Subcutaneous abdominal adipose tissue (tissue), 5 donors: ENCODE data around the gene EFS.
"Not testable (repeated sequence)": the region's sequence is repeated elsewhere in the genome, so short reads cannot be mapped to it uniquely, and the experiment has no call there.

Experiments used
- H3K27ac ChIP-seq: one replicate; pipeline ENCODE4 v1.7.0; 2013; ENCODE audit warnings: low read depth, mild to moderate bottlenecking, inconsistent platforms, low read length, moderate library complexity
- H3K27me3 ChIP-seq, 5 donors: one replicate each; pipeline ENCODE4 v1.7.0; 2013; ENCODE audit warnings: low read length in 5 of 5, inconsistent platforms in 1 of 5; ENCODE audit not compliant: control insufficient read depth in 5 of 5, insufficient read depth in 4 of 5
- H3K36me3 ChIP-seq, 5 donors: one replicate each; pipeline ENCODE4 v1.7.0; 2013; ENCODE audit warnings: low read length in 5 of 5; ENCODE audit not compliant: control insufficient read depth in 5 of 5, insufficient read depth in 5 of 5
- H3K4me1 ChIP-seq, 5 donors: one replicate each; pipeline ENCODE4 v1.7.0; 2013; ENCODE audit warnings: low read length in 5 of 5, mild to moderate bottlenecking in 3 of 5, moderate library complexity in 1 of 5; ENCODE audit not compliant: control insufficient read depth in 5 of 5, insufficient read depth in 5 of 5
- H3K4me3 ChIP-seq, 5 donors: one replicate each; pipeline ENCODE4 v1.7.0; 2013; ENCODE audit warnings: low read length in 5 of 5, low read depth in 1 of 5
- H3K9ac ChIP-seq, 5 donors: one replicate each; pipeline ENCODE4 v1.7.0; 2013; ENCODE audit warnings: low read length in 5 of 5, mild to moderate bottlenecking in 4 of 5, moderate library complexity in 3 of 5
- H3K9me3 ChIP-seq, 5 donors: one replicate each; pipeline ENCODE4 v1.7.0; 2013; ENCODE audit warnings: low read length in 5 of 5; ENCODE audit not compliant: control insufficient read depth in 5 of 5
- donor health status: healthy.
- donor health status: healthy.
- donor health status: healthy.
- donor health status: healthy.
- donor health status: healthy.

Gene EFS

GRCh38 chr14:23345987-23346692, 18.8 kb downstream of the EFS start:
- H3K27ac ChIP-seq, result no peak overlapping the region
- peaks cover 0 to 7% (median 0%) of the 10 kb centered on the region in 5 donors for H3K27me3 ChIP-seq

GRCh38 chr14:23344481-23344880, 20.5 kb downstream of the EFS start:
- Histone ChIP-seq H3K36me3 (no peaks in the 10 kb centered on the region), H3K9ac (no peak overlapping the region), H3K27ac (no peak overlapping the region), H3K9me3 (no peaks in the 10 kb centered on the region), H3K4me3 (no peak overlapping the region), H3K4me1 (no peaks in the 10 kb centered on the region), H3K27me3 (peaks cover 0 to 3% (median 0%) of the 10 kb centered on the region in 5 donors)

More at GRCh38 chr14:23345987-23346692, 18.8 kb downstream of the EFS start:
- no peaks in the 10 kb centered on the region for H3K36me3 ChIP-seq
- H3K4me3 ChIP-seq, result no peak overlapping the region
- H3K4me1 ChIP-seq, result no peaks in the 10 kb centered on the region
- no peaks in the 10 kb centered on the region for H3K9me3 ChIP-seq
- no peak overlapping the region for H3K9ac ChIP-seq

- H3K27me3 ChIP-seq, result peaks cover 0 to 1% (median 0%) of the 10 kb centered on the region in 5 donors
- no peak overlapping the region for H3K9ac ChIP-seq
- no peak overlapping the region for H3K4me3 ChIP-seq
- no peaks in the 10 kb centered on the region for H3K9me3 ChIP-seq
- no peaks in the 10 kb centered on the region for H3K36me3 ChIP-seq
- no peaks in the 10 kb centered on the region for H3K4me1 ChIP-seq
- no peak overlapping the region for H3K27ac ChIP-seq
Measured at GRCh38 chr14:23339506-23340268, 25.3 kb downstream of the EFS start.

GRCh38 chr14:23335623-23336022, 29.3 kb downstream of the EFS start:
- Histone ChIP-seq H3K9ac (no peak overlapping the region), H3K27me3 (peaks cover 0 to 3% (median 0%) of the 10 kb centered on the region in 5 donors), H3K9me3 (no peaks in the 10 kb centered on the region), H3K36me3 (no peaks in the 10 kb centered on the region), H3K4me1 (no peaks in the 10 kb centered on the region), H3K4me3 (no peak overlapping the region), H3K27ac (no peak overlapping the region)

- no peak overlapping the region for H3K4me3 ChIP-seq
- H3K27me3 ChIP-seq, result no peaks in the 10 kb centered on the region
- no peaks in the 10 kb centered on the region for H3K9me3 ChIP-seq
- H3K36me3 ChIP-seq, result peaks cover 15 to 26% (median 21%) of the 10 kb centered on the region in 5 donors
- no peak overlapping the region for H3K9ac ChIP-seq
- H3K27ac ChIP-seq, result no peak overlapping the region
- H3K4me1 ChIP-seq, result peaks cover 0 to 6% (median 4%) of the 10 kb centered on the region in 5 donors
Measured at GRCh38 chr14:23327947-23328744, 36.8 kb downstream of the EFS start.

GRCh38 chr14:23326491-23327332, 38.3 kb downstream of the EFS start:
- Histone ChIP-seq H3K27ac (no peak overlapping the region), H3K27me3 (no peaks in the 10 kb centered on the region), H3K9me3 (no peaks in the 10 kb centered on the region), H3K4me3 (no peak overlapping the region), H3K4me1 (peaks cover 2 to 17% (median 16%) of the 10 kb centered on the region in 5 donors), H3K36me3 (peaks cover 15 to 29% (median 24%) of the 10 kb centered on the region in 5 donors), H3K9ac (no peak overlapping the region)

- not testable (repeated sequence) for H3K27ac ChIP-seq, H3K27me3 ChIP-seq, H3K9me3 ChIP-seq, H3K9ac ChIP-seq, H3K4me3 ChIP-seq
- peaks cover 2 to 18% (median 17%) of the 10 kb centered on the region in 5 donors for H3K4me1 ChIP-seq
- peaks cover 15 to 29% (median 24%) of the 10 kb centered on the region in 5 donors for H3K36me3 ChIP-seq
Measured at GRCh38 chr14:23325746-23326145, 39.2 kb downstream of the EFS start.

- peaks cover 0 to 2% (median 0%) of the 10 kb centered on the region in 5 donors for H3K27me3 ChIP-seq
Measured at GRCh38 chr14:23324993-23325392, 40.0 kb downstream of the EFS start.

GRCh38 chr14:23324455-23324846, 40.5 kb downstream of the EFS start:
- Histone ChIP-seq H3K9me3 (no peaks in the 10 kb centered on the region), H3K27me3 (peaks cover 0 to 2% (median 0%) of the 10 kb centered on the region in 5 donors), H3K36me3 (peaks cover 15 to 29% (median 24%) of the 10 kb centered on the region in 5 donors), H3K4me1 (peaks cover 2 to 25% (median 24%) of the 10 kb centered on the region in 5 donors), H3K4me3 (no peak overlapping the region), H3K9ac (no peak overlapping the region), H3K27ac (no peak overlapping the region)

More at GRCh38 chr14:23324993-23325392, 40.0 kb downstream of the EFS start:
- Histone ChIP-seq H3K27ac (no peak overlapping the region), H3K36me3 (peaks cover 15 to 29% (median 24%) of the 10 kb centered on the region in 5 donors), H3K4me1 (peaks cover 2 to 25% (median 23%) of the 10 kb centered on the region in 5 donors), H3K9me3 (no peaks in the 10 kb centered on the region), H3K9ac (no peak overlapping the region), H3K4me3 (no peak overlapping the region)
